HG03354 (cell line): ENCODE measurements around the gene SLC18A3.

ENCODE experiments used
- ATAC-seq: cut with Tn5 transposase; IDR thresholded peaks from one replicate; pipeline ENCODE4 v1.9.1; 2021; ENCODE audit warnings: mild to moderate bottlenecking; ENCODE audit not compliant: unreplicated experiment, poor library complexity, severe bottlenecking

Gene SLC18A3

GRCh38 chr10:49622426-49623425, 12.6 kb downstream of the SLC18A3 start:
- no peak for ATAC-seq

- ATAC-seq = no peak
Measured at GRCh38 chr10:49624629-49625028, 14.5 kb downstream of the SLC18A3 start.

GRCh38 chr10:49625411-49625810, 15.3 kb downstream of the SLC18A3 start:
- no peak for ATAC-seq

DNA sequence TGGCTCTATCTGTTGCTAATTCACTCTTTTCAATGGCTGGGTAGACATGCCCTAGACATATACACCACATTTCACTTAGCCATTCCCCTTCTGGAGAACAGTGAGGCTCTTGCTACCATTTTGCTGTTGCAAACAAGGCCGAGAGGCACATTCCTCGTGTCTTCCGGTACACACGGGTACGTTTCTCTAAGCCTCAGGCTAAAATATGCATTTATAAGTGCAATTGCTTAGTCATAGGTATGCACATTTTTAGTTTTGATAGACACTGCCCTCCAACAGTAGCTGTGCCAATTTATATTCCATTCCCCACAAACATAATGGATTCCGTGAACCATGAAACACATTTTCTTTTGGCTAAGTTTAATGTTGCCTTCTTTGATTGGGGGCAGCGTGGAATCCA, 16.9 kb downstream of the SLC18A3 start:
- no peak for ATAC-seq

- ATAC-seq = no peak
Measured at GRCh38 chr10:49627644-49628247, 17.6 kb downstream of the SLC18A3 start.

DNA sequence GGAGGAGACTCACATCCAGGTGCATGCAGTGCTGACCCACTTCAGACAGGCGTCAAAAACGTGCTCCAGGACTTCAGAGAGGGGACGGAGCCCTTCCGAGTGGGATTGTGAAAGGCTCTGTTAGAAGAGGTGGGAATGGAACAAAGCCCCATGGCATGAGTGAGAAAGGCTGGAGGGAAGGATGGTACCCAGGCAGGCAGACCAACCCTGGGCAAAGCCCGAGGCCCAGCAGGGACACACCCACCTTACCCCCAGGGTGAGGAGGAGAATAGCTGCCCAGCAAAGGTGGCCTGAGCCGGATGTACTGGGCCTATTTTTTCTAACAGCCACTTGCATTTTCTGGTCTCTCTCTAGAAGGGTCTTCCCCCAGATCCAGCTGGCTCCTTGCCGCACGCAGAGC, 18.5 kb downstream of the SLC18A3 start:
- ATAC-seq = no peak

DNA sequence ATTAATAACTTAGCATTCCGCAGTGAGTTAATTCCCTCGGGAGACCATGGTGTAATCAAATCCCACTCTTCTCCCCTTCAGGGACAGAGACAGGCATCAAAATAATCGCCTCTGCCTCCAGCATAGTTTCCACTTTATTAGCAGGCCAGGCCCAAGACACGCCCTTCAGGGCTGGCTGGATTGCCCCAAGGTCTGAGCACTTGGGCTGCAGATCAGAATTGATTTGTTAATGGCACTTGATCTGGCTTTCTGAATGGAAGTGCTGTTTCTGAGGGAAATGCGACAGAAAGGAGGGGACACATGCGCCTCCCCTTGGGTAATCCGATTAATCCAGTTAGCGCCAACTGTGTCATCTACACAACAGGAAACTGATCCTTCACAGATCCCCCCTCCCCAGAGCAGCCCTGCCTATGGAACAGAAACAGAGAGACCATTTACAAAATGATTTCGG, 19.3 kb downstream of the SLC18A3 start:
- ATAC-seq = no peak

- ATAC-seq = no peak
Measured at GRCh38 chr10:49631975-49632374, 21.9 kb downstream of the SLC18A3 start.

GRCh38 chr10:49632406-49633317, 22.6 kb downstream of the SLC18A3 start:
- no peak for ATAC-seq

DNA sequence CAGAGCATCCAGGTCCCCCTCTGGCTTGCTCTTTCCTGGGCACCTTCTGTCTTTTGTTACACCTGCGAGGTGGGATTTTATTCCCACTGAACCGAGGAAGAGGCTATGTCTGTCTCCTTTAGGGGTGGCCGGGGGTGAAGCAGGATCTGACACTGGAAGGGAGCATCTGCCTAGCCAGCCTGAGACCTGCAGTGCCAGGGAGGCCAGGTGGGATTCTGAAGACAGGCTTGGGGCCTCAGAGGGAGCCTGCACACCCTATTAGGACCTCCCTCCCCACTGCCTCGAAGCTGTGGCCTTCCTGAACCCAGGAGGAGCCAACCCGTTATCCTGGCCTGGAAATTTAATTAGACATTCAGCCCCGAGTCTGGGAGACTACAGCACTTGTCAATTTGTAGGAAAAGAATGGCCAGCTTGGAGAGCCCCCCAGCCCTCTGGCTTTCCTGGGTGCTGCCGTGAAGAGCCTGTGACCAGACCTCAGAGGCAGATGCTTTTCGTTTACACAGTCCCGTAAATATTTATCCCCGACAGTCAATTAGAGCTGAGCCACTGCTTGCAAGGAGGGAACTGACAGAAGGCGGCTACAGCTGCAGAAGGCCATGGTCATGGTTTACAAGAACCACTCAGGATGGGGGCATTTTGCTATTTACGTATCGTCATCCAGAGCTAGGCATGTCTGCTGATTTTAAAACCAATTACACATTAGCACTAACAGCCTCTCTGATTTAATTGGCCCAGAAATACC, 23.4 kb downstream of the SLC18A3 start:
- no peak for ATAC-seq

DNA sequence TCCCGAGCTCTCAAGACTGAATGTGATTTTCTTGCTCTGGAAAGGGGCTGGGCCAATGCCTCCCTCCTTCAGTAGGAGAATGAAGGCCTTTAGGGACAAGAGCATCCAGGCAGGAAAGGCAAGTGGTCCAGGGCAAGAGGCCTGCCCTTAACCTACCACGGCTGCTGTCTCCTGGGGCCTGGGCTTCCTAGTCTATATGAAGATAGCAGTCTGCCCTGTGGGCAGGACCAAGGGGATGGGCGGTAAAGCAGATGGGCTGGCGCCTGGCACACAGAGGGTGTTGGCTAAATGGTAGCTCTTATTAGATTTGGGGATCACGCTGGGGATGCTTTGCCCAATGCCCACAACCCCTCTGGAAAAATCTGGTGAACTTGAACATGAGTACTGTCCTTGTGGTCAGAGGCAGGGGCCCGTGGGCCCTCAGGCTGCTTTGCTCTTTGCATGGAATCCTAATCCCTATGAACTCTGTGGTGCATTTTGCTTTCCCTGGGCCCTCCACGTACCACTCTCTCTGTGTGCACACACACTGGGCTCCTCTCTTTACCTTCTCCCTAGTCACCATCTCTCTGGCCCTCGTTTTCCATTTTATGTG, 24.1 kb downstream of the SLC18A3 start:
- no peak for ATAC-seq

GRCh38 chr10:49642311-49642710, 32.2 kb downstream of the SLC18A3 start:
- no peak for ATAC-seq

- ATAC-seq = no peak
Measured at GRCh38 chr10:49643241-49644034, 33.3 kb downstream of the SLC18A3 start.

DNA sequence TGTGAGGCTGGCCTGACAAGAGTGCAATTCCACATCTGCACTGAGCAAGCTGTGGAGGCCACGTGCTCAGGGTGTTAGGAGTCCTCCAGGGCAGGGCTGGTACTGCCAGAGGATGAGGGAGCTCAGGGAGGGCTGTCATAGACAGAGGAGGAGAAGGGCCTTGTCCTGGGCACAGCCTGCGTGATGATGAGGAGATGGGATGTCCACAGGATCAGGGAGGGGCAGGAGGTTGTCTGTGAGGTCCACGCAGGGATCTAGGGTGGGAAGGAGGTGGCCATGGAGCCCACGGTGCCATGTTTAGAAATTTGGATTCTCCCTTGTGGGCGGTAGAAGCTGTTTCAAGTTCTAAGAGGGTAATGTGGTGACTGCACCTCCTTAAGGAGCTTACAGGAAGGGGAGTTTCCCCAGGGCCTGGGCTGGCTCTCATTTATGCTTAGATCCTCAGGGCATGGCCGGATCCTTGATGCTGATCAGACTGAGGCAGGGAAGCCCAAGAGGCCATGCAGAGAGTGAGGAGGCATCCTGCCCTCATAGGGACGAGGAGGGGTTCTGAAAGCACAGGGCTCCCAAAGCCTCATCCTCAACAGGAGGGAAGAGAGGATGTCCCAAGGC, 34.0 kb downstream of the SLC18A3 start:
- no peak for ATAC-seq

DNA sequence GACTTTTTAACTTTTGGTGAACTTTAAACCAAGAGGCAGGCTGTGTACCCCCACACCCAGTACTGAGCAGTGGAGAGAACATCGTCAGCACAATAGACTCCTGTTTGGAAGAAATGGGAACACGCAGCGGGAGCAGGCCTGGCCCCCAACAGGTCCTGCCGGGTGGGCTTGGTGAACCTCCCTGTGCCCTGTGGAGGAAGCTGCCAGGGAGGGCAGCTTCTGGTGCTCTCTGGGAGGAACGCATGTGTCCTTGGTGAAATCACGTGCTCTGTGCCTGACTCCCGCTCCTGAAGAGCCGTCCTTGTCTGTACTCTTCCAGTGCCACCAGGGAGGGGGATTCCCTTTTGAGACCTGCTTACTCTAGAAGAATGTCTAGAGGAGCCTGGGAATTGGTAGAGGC, 35.3 kb downstream of the SLC18A3 start:
- no peak for ATAC-seq

DNA sequence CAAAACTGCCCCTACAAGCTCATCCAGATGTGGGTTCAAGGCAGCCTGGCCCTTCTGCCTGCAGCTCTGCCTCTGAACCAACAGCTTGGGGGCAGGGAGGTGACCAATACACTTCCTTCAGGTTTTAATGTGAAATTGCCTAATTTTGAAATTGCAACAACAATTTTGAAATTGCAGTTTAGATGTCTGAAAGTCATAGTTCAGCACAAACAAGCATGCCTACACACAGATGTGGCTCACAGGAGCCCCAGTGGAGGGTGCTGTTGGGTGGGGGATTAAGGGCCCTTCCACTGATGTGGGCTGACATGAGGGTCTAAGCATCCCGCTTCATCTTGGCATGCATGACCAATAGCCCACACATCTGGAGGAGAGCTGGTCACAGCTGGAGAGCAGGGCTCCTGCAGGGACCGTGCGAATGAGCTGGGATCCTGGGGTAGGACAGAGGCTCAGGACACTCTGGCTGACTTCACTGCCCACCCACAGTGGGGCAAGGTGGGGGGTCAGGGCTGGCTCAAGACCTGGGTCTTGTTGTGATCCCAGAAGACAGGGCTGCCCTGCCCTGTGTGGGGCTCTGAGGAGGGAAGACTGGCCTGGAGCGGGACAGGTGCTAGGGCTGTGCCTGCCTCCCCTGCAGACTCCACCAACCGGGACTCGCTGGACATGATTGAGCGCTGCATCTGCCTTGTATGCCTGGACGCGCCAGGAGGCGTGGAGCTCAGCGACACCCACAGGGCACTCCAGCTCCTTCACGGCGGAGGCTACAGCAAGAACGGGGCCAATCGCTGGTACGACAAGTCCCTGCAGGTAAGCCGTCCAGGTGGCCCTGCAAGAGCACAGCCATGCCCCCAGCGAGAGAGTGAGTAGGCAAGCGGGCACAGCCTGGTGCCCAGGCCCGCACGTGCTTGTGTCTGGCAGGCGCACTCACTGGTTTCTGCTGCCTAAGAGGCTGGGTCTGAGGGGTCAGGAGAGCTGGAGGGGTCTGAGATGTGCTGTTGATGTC, 36.1 kb downstream of the SLC18A3 start:
- ATAC-seq = no peak

DNA sequence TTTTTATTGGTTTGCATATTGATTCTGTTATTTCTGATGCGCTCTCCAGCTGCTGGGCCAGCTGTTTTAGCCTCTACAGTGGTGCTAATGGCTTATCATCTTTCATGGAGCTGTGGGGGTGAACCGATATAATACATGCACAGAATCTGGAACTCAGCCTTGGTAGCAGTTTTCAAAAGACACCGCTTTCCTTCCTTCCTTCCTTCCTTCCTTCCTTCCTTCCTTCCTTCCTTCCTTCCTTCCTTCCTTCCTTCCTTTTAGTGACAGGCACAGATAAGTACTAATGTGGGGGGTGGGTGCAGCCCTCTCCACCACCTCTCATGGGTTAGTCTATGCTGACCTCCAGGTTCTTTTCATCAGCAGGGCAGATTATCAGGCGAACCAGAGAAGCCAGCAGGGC, 37.4 kb downstream of the SLC18A3 start:
- ATAC-seq = no peak
